Kidney (tissue), 14 donors: ENCODE data around the gene LDLRAD4. TPM values are rescaled to one million over a fixed set of nuclear protein-coding genes. Genes with fewer than 3 reads are reported as not detected.

Source experiments
- DNase-seq, 5 donors: peaks; one replicate each; pipeline ENCODE4 v3.0.0-alpha.2; 2013 to 2020
- FAIRE-seq: peaks from 2 replicates; lab custom pipeline; 2012; peaks lifted over from hg19 to GRCh38; lab: Jason Lieb, UNC
- H3K27ac ChIP-seq, 2 donors: one replicate each; pipeline ENCODE4 v1.7.0; 2013; ENCODE audit warnings: low read depth in 2 of 2, low read length in 2 of 2, inconsistent platforms in 1 of 2
- H3K27me3 ChIP-seq: one replicate; pipeline ENCODE4 v1.7.1; 2013; ENCODE audit warnings: low read length, inconsistent platforms; ENCODE audit not compliant: control insufficient read depth, insufficient read depth
- H3K36me3 ChIP-seq, 3 donors: one replicate each; pipeline versions ENCODE4 v1.7.0 to v1.7.1; 2013; ENCODE audit warnings: low read length in 3 of 3, control low read depth in 1 of 3, inconsistent platforms in 1 of 3; ENCODE audit not compliant: insufficient read depth in 3 of 3, control insufficient read depth in 2 of 3
- H3K4me1 ChIP-seq, 3 donors: one replicate each; pipeline versions ENCODE4 v1.7.0 to v1.7.1; 2013; ENCODE audit warnings: low read length in 3 of 3, inconsistent platforms in 1 of 3, low read depth in 1 of 3; ENCODE audit not compliant: control insufficient read depth in 2 of 3, insufficient read depth in 2 of 3
- H3K4me3 ChIP-seq, 3 donors: one replicate each; pipeline versions ENCODE4 v1.7.0 to v1.8.1; 2013; ENCODE audit warnings: low read length in 3 of 3, control low read depth in 1 of 3, inconsistent platforms in 1 of 3
- H3K9ac ChIP-seq, 3 donors: one replicate each; pipeline versions ENCODE4 v1.7.0 to v1.7.1; 2013; ENCODE audit warnings: low read length in 3 of 3, control low read depth in 1 of 3, inconsistent platforms in 1 of 3
- H3K9me3 ChIP-seq, 3 donors: one replicate each; pipeline versions ENCODE4 v1.7.0 to v1.7.1; 2013; ENCODE audit warnings: low read length in 3 of 3, control low read depth in 1 of 3, inconsistent platforms in 1 of 3; ENCODE audit not compliant: control insufficient read depth in 2 of 3, insufficient read depth in 1 of 3
- intact Hi-C: fragments of 100-400 bp; cut with DNase I; formaldehyde crosslinking; loops from one replicate; pipeline ENCODE4 v1.11.1; 2022
- polyA plus RNA-seq: library from polyadenylated mRNA; stranded (reverse); fragments of 350-450 nt; fragmentation: Illumina TruSeq; extraction: RNeasy Lipid Tissue Mini Kit (QIAGEN cat#74804); gene quantifications from one replicate; pipeline ENCODE4 v1.2.3, GENCODE V29; 2014; ENCODE audit warnings: low read depth, low replicate concordance; ENCODE audit not compliant: insufficient read depth
- total RNA-seq: library from RNA; stranded (reverse); fragmentation: NEBNext Ultra II Directional; extraction: Animal tissue kit (Norgen Biotek cat#: 25700); gene quantifications from one replicate; pipeline ENCODE4 v1.2.1, GENCODE V29; 2021
- TF ChIP-seq, protein P1 (sequence below): IDR thresholded peaks from 3 replicates; pipeline ENCODE4 v1.5.1; 2012; ENCODE audit warnings: mild to moderate bottlenecking, moderate library complexity, borderline replicate concordance; ENCODE audit not compliant: insufficient read depth; ENCODE audit errors: extremely low read depth
- donor health status: control.
- donor health status: control.
- donor health status: control.
- donor health status: control.
- donor health status: control.
- donor health status: DM: yes; HTN: yes; CAD: no.
- donor health status: Normal renal cell carcinoma (clear cell type).

Gene LDLRAD4
- total and polyA plus RNA-seq, 2 donors from 2014 or later: 2.3 to 42.3 TPM

DNA sequence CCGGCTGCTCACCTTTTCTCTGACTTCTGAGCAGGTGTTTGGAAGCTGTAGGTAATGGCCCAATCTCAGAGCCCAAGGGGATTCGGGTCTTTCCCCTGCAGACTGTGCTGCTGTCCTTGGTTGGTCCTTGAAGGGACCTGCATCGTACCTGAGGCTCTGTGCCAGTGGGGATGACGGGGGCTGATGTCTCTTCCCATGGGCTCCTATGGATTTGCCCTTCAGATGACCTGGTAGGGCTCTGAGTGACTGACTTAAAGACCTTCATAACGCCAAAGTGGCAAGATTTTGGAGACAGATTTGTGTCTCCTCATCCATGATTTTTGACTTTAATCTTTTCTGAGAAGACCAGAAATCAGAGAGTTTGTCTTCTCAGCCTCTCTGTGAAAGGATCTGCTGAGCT lies 341.7 kb downstream of the LDLRAD4 start:
- DNase-seq: no peak
- Histone ChIP-seq H3K27ac (no peak overlapping the region), H3K9ac (no peak overlapping the region), H3K9me3 (no peaks in the 10 kb centered on the region), H3K4me1 (peaks cover 0 to 7% (median 3%) of the 10 kb centered on the region in 3 donors), H3K4me3 (no peak overlapping the region), H3K36me3 (no peaks in the 10 kb centered on the region), H3K27me3 (no peaks in the 10 kb centered on the region)
- TF ChIP-seq, protein P1, sequence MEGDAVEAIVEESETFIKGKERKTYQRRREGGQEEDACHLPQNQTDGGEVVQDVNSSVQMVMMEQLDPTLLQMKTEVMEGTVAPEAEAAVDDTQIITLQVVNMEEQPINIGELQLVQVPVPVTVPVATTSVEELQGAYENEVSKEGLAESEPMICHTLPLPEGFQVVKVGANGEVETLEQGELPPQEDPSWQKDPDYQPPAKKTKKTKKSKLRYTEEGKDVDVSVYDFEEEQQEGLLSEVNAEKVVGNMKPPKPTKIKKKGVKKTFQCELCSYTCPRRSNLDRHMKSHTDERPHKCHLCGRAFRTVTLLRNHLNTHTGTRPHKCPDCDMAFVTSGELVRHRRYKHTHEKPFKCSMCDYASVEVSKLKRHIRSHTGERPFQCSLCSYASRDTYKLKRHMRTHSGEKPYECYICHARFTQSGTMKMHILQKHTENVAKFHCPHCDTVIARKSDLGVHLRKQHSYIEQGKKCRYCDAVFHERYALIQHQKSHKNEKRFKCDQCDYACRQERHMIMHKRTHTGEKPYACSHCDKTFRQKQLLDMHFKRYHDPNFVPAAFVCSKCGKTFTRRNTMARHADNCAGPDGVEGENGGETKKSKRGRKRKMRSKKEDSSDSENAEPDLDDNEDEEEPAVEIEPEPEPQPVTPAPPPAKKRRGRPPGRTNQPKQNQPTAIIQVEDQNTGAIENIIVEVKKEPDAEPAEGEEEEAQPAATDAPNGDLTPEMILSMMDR: no peak
- intact Hi-C loops: no loop called here
- no peak for FAIRE-seq

DNA sequence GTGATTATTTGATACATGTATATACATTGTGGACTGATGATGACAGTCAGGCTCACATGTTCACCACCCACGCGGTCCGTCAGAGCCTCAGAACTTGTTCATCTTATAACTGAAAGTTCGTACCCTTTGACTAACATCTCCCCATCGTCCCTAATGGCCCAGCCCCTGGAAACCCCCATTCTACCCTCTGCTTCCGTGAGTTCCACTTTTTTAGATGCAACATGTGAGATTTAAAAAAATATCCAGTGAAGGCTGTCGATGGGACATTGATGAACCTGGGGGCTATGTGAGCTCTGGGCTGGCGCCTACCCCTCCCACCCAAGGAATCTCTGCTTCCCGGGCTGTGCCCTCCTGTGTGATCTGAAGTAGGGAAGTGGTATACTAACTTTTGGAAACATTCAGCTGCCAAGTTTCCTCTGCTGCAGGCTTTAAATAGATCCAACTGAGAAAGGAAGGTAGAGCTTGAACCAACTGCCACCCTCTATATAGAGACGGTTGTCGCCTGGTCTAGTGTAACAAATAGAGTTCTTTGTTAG lies 344.0 kb downstream of the LDLRAD4 start:
- Histone ChIP-seq H3K4me1 (peaks cover 0 to 7% (median 3%) of the 10 kb centered on the region in 3 donors), H3K4me3 (no peak overlapping the region), H3K27me3 (no peaks in the 10 kb centered on the region), H3K9ac (no peak overlapping the region), H3K36me3 (no peaks in the 10 kb centered on the region), H3K9me3 (no peaks in the 10 kb centered on the region), H3K27ac (no peak overlapping the region)
- DNase-seq: no peak
- FAIRE-seq: no peak
- intact Hi-C loops: no loop called here
- TF ChIP-seq, protein P1: no peak

DNA sequence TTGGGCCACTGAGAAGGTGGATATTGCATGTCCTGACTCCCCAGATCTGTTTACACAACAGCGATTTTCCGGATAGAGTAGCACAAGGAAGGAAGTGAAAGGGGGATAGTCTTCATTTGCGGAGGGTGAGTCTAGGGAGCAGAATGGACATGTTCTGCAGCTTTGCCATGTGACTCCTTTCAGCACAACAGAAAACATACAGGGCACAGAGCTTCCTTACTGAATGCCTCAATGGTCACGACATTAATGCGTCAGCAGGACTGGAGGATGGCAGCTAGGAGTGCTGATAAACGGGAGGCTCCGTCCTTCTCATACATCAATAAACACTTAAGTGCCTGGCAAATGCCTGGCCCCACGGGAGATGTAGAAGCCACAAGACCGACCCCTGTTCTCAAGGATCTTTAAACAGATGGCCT lies 344.8 kb downstream of the LDLRAD4 start:
- Histone ChIP-seq H3K27ac (no peak overlapping the region), H3K9me3 (no peaks in the 10 kb centered on the region), H3K27me3 (no peaks in the 10 kb centered on the region), H3K36me3 (no peaks in the 10 kb centered on the region), H3K4me3 (no peak overlapping the region), H3K9ac (no peak overlapping the region), H3K4me1 (peaks cover 0 to 7% (median 3%) of the 10 kb centered on the region in 3 donors)
- no peak for FAIRE-seq
- intact Hi-C loops: no loop called here
- TF ChIP-seq, protein P1: no peak
- DNase-seq: peak in 3 of 5 donors; percentile 43 to 70 (median 69)

DNA sequence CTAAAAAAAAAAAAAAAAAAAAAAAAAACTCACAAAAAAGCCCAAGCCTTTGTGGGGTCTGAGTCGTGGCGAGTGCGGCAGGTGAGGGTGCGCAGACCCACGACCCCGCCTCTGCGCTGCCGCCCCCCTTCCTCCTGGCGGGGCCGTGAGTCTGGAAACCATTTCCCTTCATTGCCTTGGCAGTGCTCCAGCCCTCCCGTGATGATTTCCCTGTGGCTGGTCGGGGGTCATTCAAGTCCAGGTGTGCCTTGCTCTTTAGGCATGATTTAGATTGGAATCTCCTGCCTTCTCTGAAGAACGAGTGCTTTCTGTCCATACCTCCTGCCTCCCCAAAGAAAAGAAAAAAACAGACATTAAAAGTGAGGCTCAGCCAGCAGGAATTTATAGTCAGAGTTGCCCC lies 346.0 kb downstream of the LDLRAD4 start:
- H3K4me3 ChIP-seq: no peak overlapping the region
- FAIRE-seq (no peak), DNase-seq (peak in 3 of 5 donors; percentile 49 to 64 (median 52))
- H3K27me3 ChIP-seq: no peaks in the 10 kb centered on the region
- no peak overlapping the region for H3K27ac ChIP-seq
- H3K9me3 ChIP-seq: no peaks in the 10 kb centered on the region
- TF ChIP-seq, protein P1: no peak
- H3K9ac ChIP-seq: no peak overlapping the region
- intact Hi-C loops: no loop called here
- no peaks in the 10 kb centered on the region for H3K36me3 ChIP-seq
- H3K4me1 ChIP-seq: peaks cover 0 to 7% (median 3%) of the 10 kb centered on the region in 3 donors
